Measurements from ENCODE around the gene SLC29A3.

DNA sequence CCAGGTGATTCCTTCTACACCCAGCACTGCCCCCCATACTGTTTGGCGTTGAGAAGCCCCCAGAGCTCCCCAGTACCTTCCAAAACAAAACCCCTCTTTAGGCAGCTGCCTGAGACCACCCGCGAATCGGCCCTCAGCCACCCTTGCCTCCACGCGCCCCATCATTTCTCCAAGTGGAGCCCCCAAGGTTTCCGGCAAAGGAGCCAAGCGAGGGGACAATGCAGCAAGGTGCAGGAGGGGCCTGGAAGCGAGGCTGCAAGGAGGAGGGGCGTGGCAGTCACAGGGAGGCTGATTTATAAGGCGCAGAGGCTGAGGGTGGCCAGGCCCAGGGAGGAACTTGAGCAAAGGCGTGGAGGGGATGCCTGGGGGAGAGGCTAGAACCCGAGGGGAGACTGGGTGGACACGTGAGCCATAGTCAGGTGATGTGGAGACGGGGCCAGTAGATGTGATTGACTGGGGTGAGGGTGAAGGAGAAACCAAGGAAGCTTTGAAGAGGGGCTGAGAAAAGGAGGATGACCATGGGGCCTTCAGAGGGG, 16.2 kb downstream of the SLC29A3 start:
- TF ChIP-seq POLR2AphosphoS5 (IDR thresholded peaks at IDR 0.05; ENCODE audit: borderline replicate concordance, low read depth, low read length) = no peak
- no peak for TF ChIP-seq EZH2 (IDR thresholded peaks at IDR 0.05)
- TF ChIP-seq FOXP2 (optimal IDR thresholded peaks at IDR 0.05; ENCODE audit: control extremely low read depth, extremely low read length, insufficient read depth) = no peak

Data from SK-N-MC (cell line).